ENCODE results near the gene ZNF17.

DNA sequence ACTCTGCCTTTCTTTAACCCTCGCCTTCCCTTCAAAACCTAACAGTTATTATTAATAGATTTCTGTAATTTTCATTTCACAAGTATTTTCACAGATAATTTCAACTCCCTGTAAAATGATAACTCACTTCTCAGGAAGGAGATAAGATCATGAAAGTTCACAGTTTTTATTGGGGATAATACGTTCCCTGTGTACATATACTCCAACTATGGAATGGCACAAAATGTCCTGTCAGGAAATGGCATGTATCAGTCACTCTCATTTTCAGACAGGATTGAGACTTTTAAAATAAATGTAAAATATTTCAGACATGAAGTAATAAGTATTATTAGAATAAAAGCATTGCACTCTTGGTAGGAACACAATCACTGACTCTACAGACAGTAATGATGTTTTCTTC lies 48.5 kb upstream of the ZNF17 start:
- TF ChIP-seq, protein P1, sequence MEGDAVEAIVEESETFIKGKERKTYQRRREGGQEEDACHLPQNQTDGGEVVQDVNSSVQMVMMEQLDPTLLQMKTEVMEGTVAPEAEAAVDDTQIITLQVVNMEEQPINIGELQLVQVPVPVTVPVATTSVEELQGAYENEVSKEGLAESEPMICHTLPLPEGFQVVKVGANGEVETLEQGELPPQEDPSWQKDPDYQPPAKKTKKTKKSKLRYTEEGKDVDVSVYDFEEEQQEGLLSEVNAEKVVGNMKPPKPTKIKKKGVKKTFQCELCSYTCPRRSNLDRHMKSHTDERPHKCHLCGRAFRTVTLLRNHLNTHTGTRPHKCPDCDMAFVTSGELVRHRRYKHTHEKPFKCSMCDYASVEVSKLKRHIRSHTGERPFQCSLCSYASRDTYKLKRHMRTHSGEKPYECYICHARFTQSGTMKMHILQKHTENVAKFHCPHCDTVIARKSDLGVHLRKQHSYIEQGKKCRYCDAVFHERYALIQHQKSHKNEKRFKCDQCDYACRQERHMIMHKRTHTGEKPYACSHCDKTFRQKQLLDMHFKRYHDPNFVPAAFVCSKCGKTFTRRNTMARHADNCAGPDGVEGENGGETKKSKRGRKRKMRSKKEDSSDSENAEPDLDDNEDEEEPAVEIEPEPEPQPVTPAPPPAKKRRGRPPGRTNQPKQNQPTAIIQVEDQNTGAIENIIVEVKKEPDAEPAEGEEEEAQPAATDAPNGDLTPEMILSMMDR (IDR thresholded peaks at IDR 0.05; ENCODE audit: low read length), result no peak
- TF ChIP-seq EZH2 (optimal IDR thresholded peaks at IDR 0.05; ENCODE audit: low read depth, low read length), result no peak

All from MM.1S (cell line).